Mesothelial cell of epicardium (in vitro differentiated cells): ENCODE data around the gene ABCG1. TPM values are rescaled to one million over a fixed set of nuclear protein-coding genes. Genes with fewer than 3 reads are reported as not detected.

Experiments
- DNase-seq, 2 experiments: peaks; one replicate each; pipeline ENCODE4 v3.0.0; 2021; ENCODE audit warnings: low spot score in 2 of 2; ENCODE audit not compliant: unreplicated experiment in 2 of 2
- H3K27ac Mint-ChIP-seq: 2 replicates; pipeline ENCODE4 v1.8.0; 2021; ENCODE audit warnings: mixed read lengths
- H3K27me3 Mint-ChIP-seq: 2 replicates; pipeline ENCODE4 v1.8.0; 2021; ENCODE audit warnings: low read depth, mixed read lengths
- H3K36me3 Mint-ChIP-seq: 2 replicates; pipeline ENCODE4 v1.8.0; 2021; ENCODE audit warnings: mixed read lengths
- H3K4me1 Mint-ChIP-seq: 2 replicates; pipeline ENCODE4 v1.8.0; 2021; ENCODE audit warnings: mixed read lengths
- H3K4me3 Mint-ChIP-seq: 2 replicates; pipeline ENCODE4 v1.8.0; 2021; ENCODE audit warnings: mild to moderate bottlenecking, moderate library complexity, mixed read lengths
- H3K9me3 Mint-ChIP-seq: 2 replicates; pipeline ENCODE4 v1.8.0; 2021; ENCODE audit warnings: mixed read lengths
- CTCF ChIP-seq: fragments of 200-600 bp; sonication (generic); IDR thresholded peaks from one replicate; pipeline ENCODE4 v1.5.0; 2021; ENCODE audit warnings: antibody characterized with exemption; ENCODE audit not compliant: unreplicated experiment
- total RNA-seq: library from RNA; stranded (reverse); gene quantifications from 3 replicates; pipeline ENCODE4 v1.2.1, GENCODE V29; 2021

The ABCG1 gene
- total RNA-seq, 1 donor from 2014 or later: 4.4 TPM

- DNase-seq: no peak
- no peak overlapping the region for H3K27ac Mint-ChIP-seq
- H3K4me3 Mint-ChIP-seq: no peak overlapping the region
These were observed 2.8 kb downstream of the ABCG1 start for GRCh38 chr21:42221581-42222345.

DNA sequence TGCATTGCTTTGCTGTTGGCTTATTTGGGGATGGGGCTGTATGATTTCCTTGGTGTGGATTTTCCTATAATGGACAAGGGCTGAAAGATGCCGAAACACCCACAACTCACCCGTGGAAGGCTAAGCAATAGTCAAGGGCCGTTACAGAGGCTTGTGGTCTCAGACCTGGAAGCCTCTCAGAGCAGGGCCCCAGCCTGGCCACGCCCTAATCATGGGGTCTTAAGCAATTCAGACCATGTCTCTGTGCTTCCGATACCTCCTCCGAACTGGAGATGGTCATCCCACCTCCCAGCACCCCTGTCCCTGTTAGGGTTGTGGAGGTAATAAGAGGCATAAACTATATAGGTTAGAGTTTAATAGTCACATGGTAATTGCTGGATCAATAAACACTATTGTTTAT is 3.4 kb downstream of the ABCG1 start:
- no peak overlapping the region for H3K27ac Mint-ChIP-seq
- H3K4me3 Mint-ChIP-seq: no peak overlapping the region
- no peaks in the 10 kb centered on the region for H3K9me3 Mint-ChIP-seq
- H3K36me3 Mint-ChIP-seq: no peaks in the 10 kb centered on the region
- TF ChIP-seq CTCF: no peak
- peaks cover 10% of the 10 kb centered on the region for H3K4me1 Mint-ChIP-seq
- DNase-seq: no peak
- peaks cover 83% of the 10 kb centered on the region for H3K27me3 Mint-ChIP-seq

More at GRCh38 chr21:42221581-42222345, 2.8 kb downstream of the ABCG1 start:
- Mint-ChIP-seq H3K4me1 (peaks cover 10% of the 10 kb centered on the region), H3K9me3 (no peaks in the 10 kb centered on the region), H3K27me3 (peaks cover 84% of the 10 kb centered on the region), H3K36me3 (no peaks in the 10 kb centered on the region)
- TF ChIP-seq CTCF: no peak

DNA sequence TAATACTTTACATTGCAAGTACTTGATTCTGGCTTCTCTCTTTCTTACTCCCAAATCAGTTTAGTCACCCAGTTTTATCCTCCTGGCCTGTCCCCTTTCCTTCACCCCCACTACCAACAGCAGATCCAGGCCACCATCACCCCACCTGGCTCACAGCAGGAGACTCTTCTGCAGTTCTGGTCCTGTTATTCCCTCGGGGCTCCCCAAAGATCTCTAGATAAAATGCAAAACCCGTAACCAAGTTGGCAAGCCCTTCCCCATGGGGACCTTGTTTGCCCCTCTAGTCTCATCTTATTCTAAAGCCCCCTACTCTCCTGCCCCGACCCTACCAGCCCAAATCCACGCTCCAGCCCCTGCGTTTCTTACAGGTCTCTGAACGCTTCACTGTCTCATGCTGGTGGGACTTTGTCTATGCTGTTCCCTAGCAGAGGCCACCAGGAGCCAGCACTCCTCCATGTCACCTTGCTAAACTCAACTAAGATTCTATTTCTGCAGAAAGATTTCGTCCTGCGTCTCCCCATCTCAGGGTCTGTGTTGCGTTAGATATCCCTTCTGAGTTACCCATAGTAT is 4.0 kb downstream of the ABCG1 start:
- no peaks in the 10 kb centered on the region for H3K9me3 Mint-ChIP-seq
- H3K36me3 Mint-ChIP-seq: no peaks in the 10 kb centered on the region
- no peak overlapping the region for H3K27ac Mint-ChIP-seq
- peaks cover 10% of the 10 kb centered on the region for H3K4me1 Mint-ChIP-seq
- H3K4me3 Mint-ChIP-seq: no peak overlapping the region
- TF ChIP-seq CTCF: no peak
- peaks cover 84% of the 10 kb centered on the region for H3K27me3 Mint-ChIP-seq
- no peak for DNase-seq

DNA sequence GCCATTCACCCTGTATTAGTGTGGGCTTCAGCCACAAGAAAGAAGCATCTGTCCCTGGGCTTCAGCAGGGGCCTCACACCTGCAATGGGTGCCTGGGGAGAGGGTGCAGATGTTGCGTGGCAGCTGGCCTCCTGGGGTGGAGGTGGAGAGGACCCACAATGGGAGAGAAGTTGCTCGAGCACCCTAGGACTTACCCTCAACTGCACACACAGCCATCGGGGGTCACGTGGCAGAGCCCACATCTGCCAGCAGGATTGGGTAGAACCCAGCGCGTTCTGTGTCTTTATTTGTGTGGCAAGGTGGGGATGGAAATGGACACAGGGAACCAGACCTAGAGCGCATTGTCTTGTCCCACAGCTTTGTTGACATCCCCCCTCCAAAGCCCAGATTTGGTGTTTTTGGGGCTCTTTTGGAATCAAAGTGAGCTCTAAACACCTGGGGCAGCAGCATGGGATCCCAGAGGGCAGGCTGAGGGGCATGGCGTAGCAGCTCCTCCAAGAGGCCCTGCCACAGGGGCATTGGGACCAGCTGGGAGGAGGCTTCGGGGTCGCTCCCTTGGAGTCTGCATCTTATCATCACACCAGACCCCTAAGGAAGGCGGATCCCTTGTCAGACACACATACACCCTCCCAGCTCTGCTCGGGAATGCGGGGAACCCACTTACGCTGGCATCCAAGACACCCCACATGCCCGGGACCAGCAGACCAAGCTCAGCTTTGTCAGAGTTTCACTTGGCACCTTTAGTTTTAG is 5.1 kb downstream of the ABCG1 start:
- Mint-ChIP-seq H3K4me3 (no peak overlapping the region), H3K27me3 (peaks cover 84% of the 10 kb centered on the region), H3K36me3 (no peaks in the 10 kb centered on the region), H3K9me3 (no peaks in the 10 kb centered on the region), H3K27ac (no peak overlapping the region), H3K4me1 (peaks cover 10% of the 10 kb centered on the region)
- no peak for DNase-seq
- TF ChIP-seq CTCF: no peak

DNA sequence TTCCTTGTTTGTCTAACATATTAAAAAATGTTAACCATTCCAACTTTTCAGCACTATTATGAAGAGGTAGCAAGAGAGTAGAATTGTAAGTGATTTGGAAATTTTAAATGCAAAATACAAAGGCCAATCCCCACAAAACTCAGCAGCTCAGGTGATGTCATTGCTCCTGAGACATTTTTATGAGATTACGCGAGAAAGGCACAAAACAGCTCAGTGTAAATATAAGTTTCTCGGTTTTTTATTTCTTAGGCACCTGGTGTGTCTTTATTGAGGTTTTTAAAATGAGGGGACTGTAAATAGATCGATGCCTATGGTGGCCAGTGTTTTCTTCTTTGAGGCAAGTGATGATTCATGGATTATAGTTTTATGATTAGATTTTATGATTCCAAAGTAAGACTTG is 6.1 kb downstream of the ABCG1 start:
- H3K9me3 Mint-ChIP-seq: no peaks in the 10 kb centered on the region
- H3K4me1 Mint-ChIP-seq: peaks cover 6% of the 10 kb centered on the region
- H3K27ac Mint-ChIP-seq: no peak overlapping the region
- TF ChIP-seq CTCF: no peak
- H3K4me3 Mint-ChIP-seq: no peak overlapping the region
- peaks cover 89% of the 10 kb centered on the region for H3K27me3 Mint-ChIP-seq
- H3K36me3 Mint-ChIP-seq: no peaks in the 10 kb centered on the region
- DNase-seq: no peak
